GM20431 (cell line): ENCODE measurements around the gene LYRM7.

Source experiments
- in situ Hi-C: fragments of 300-500 bp; cut with MseI, MboI; formaldehyde crosslinking; loops from one replicate; pipeline ENCODE4 v1.15.0; 2020; ENCODE audit warnings: low sequenced_read_pairs; ENCODE audit not compliant: unreplicated experiment

LYRM7 gene

DNA sequence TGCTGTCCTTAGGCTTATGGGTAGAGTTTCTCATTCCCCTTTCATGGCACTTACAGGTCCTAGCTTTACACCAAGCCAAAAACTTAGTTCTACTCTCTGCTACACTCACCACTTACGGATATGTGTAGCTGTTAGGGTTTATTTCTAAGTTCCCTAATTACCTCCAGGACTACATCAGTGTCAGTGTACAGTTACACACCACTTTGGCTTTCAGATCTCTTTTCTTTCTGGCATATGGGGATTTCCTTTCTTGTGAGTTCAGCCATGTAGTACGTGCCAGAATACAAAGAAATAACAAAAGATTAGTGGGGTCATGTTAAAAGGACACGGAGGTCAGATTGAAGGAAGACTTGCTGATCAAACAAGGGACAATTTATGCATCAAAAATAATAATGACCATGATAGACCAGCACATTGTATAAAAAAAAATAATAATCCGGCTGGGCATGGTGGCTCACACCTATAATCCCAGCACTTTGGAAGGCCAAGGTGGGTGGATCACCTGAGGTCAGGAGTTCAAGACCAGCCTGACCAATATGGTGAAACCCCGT, 41.8 kb downstream of the LYRM7 start:
- in situ Hi-C loops: no loop called here

- in situ Hi-C loops: no loop called here
Observed at GRCh38 chr5:131214609-131215227, 44.0 kb downstream of the LYRM7 start.

DNA sequence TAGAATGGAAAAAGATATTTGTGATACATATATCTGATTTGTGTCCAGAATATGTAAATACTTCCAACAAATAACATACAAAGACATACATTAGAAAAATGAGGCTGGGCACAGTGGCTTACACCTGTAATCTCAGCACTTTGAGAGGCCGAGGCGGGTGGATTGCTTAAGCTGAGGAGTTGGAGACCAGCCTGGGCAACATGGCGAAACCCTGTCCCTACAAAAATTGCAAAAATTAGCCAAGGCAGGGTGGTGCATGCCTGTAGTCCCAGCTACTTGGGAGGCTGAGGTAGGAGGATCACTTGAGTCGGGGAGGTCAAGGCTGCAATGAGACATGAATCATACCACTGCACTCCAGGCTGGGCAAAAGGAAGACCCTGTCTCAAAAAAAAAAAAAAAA, 47.0 kb downstream of the LYRM7 start:
- in situ Hi-C loops: no loop called here

DNA sequence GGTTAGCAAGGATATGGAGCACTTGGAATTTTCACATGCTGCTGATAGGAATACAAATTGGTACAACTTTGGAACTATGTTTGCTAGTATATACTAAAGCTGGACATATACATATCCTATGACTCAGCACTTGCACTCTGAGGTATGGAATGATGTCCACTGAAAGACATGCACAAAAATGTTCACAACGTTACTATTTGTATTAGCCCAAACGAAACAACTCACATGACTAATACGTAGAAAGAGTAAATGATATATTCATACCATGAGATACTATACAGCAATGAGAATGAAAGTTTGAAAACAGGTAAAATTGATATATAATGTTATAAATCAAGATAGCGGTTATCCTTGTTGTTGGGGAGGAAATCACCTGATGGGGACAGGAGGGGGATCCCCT, 47.6 kb downstream of the LYRM7 start:
- in situ Hi-C loops: no loop called here

DNA sequence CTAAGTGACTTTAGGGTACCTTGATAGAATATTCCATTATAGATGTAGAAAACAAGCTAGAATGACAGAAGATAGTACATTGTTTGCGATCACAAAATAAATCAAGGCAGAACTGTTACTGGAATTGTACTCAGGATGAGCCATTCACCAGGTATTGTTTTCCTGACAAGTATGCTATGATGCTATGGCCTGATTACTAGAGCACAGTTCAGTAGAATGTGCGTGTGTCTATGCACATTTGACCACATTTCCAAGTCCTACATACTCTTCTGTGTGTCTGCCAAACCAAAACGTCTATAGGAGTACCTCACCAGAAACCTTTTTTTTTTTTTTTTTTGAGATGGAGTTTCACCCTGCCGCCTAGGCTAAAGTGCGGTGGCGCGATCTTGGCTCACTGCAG, 49.8 kb downstream of the LYRM7 start:
- in situ Hi-C loops: no loop called here

GRCh38 chr5:131221008-131221703, 50.4 kb downstream of the LYRM7 start:
- in situ Hi-C loops: no loop called here

- in situ Hi-C loops: no loop called here
Observed at GRCh38 chr5:131221888-131222287, 51.1 kb downstream of the LYRM7 start.

DNA sequence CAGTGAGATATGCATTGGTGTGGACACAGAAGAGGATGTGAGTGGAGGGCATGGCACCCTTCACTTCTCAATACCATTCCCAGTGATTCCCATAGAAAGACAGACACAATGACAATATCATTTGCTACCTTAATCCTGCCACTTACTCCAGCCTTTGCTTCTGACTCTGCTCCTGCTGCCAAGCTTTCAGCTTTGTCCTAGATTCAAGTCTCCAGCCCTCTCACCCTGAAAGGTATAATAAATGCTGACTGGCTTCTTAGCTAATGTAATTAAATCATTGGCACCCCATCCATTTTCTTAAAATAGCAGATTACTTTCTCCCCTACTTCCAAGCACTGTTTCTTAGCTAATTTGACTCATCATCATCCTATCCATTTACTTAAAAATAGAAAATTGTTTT, 52.0 kb downstream of the LYRM7 start:
- in situ Hi-C loops: no loop called here

GRCh38 chr5:131223751-131224386, 53.1 kb downstream of the LYRM7 start:
- in situ Hi-C loops: no loop called here

GRCh38 chr5:131224387-131225201, 53.9 kb downstream of the LYRM7 start:
- in situ Hi-C loops: no loop called here

- in situ Hi-C loops: no loop called here
Observed at GRCh38 chr5:131225282-131225974, 54.7 kb downstream of the LYRM7 start.

DNA sequence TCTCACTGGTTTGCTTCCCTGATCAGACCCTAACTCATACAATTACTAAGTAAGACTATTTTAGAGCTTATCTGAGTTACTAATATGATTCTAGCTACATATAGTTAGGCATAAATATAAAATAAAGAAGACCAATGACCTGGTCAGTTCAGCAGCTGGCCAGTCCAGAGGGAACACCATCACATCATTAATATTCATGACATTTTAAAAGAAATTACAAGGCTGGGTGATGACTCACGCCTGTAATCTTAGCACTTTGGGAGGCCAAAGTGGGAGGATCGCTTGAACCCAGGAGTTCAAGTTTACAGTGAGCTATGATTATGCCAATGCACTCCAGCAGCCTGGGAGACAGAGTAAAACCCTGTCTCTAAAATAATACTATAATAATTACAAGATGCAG, 56.2 kb downstream of the LYRM7 start:
- in situ Hi-C loops: no loop called here

GRCh38 chr5:131228646-131229045, 57.9 kb downstream of the LYRM7 start:
- in situ Hi-C loops: no loop called here

GRCh38 chr5:131229623-131230022, 58.9 kb downstream of the LYRM7 start:
- in situ Hi-C loops: no loop called here

- in situ Hi-C loops: no loop called here
Observed at GRCh38 chr5:131230406-131230805, 59.7 kb downstream of the LYRM7 start.

DNA sequence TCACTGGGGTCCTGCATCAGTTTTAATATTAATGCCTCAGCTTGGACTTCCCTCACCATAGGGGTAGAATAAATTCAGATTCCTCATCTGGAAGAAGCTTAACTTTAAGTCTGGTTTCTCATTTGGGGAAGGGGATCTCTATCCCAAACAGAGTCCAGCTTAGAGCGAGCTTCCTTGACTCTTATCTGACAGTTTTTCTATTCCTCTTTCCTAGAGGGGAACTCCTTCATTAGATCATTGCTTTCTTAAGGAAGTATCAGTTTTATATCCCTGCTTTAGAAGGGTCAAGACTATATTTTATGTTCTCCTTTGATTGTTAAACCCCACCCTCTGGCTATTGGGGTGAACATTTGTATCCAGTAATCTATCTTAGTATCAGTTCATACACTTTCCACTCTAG, 68.9 kb downstream of the LYRM7 start:
- in situ Hi-C loops: no loop called here

DNA sequence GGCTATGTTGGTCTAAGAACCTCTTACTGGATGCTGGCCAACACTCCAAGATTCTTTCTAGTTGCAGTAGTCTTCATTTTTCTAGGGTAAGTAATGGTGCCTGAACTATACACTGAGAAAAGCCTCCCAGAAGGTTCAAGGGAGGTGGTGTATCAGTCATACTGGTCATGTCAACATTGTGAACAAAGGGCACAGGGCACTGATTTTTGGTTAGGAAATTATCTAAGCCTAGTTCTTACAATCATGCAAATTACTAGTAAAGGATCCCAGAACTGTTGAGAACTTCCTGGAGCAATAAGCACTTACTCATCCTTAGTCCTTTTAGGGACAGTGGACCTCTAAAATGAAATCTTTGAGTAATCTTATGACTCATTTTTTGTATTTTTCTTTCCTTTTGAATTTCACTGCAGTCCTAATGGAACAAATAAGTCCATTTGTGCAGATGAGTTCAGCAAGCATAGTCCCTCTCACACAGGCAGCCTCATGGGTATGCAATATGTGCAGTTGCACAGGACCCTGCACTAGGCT, 72.0 kb downstream of the LYRM7 start:
- in situ Hi-C loops: no loop called here

DNA sequence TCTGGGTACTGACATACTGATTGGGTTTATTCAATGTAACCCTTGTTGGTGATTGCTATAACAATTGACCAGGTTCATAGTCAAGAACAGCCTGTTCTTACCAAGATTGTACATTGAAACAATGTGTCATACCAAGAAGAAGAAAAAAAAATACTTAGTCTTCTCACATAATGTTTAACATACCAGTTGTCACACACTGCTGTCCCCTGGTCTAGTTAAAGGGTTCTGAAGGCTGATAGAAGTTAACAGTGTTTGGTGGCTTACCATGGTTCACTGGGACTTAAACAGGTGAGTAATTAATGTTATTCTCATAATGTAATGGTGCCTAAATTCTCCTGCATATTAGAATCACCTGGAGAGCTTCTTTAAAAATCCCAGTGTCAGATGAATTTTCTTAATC, 74.6 kb downstream of the LYRM7 start:
- in situ Hi-C loops: no loop called here

GRCh38 chr5:131245948-131246347, 75.2 kb downstream of the LYRM7 start:
- in situ Hi-C loops: no loop called here

- in situ Hi-C loops: no loop called here
Observed at GRCh38 chr5:131246504-131246903, 75.8 kb downstream of the LYRM7 start.
